Testis (tissue), 2 donors: ENCODE results near the gene HOXA6.

Experiments used
- CTCF ChIP-seq, 3 experiments: fragments of 450-650 bp in 2 of 3; fragments of 200-600 bp in 1 of 3; sonication (generic) in 1 of 3; IDR thresholded peaks; one replicate each; pipeline ENCODE4 v1.5.1; 2016 to 2019; ENCODE audit warnings: antibody characterized with exemption in 3 of 3, mild to moderate bottlenecking in 2 of 3, moderate library complexity in 1 of 3
- POLR2A ChIP-seq: fragments of 450-650 bp; IDR thresholded peaks from one replicate; pipeline ENCODE4 v1.6.1; 2017; ENCODE audit warnings: antibody characterized with exemption, mild to moderate bottlenecking, moderate library complexity

DNA sequence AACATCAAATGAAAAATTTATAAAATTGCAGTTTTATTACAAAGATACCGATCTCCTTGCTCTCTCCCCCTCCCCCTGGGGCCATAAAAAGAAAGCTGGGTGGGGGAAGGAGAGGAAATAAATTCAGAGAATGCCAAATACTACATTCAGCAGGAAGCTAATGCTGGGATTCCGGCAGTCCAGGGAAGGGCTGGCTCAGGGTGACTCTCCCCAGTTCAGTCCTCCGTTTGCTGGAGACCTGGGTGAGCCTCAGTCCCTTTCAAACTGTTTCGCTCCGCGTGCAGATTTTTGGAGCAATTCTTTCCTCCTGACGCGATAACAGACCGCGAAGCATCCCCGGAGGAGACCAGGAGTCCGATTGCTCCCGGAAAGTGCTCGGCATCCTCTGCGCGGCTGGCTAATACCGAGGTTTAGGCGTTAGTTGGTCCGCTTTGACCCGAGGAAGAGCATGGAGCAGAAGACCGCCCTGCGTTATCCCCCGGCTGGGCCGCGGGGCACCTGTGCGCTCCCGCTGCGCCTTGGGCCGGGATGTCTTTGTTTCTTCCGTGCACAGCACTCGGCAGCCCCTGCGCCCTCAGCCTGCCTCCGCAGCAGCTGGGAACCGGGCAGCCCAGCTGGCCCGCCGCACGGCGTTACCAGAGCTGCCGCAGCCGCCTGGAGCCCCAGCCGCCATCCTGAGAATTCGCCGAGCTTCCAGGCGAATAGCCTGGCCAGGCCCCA lies 41.2 kb downstream of the HOXA6 start:
- TF ChIP-seq CTCF (IDR thresholded peaks at IDR 0.05) = no peak
- no peak for TF ChIP-seq POLR2A
